LNCaP clone FGC (cell line): ENCODE measurements around the gene VMA21.

Experiments
- DNase-seq: peaks from one replicate; pipeline ENCODE4 v3.0.0-alpha.2; 2011; ENCODE audit warnings: low read depth
- H3K4me3 ChIP-seq: 2 replicates; pipeline ENCODE4 v1.5.1; 2011; ENCODE audit warnings: mild to moderate bottlenecking, low read depth, low read length, control low read depth
- CTCF ChIP-seq: IDR thresholded peaks from 2 replicates; pipeline ENCODE4 v1.5.1; 2012; ENCODE audit warnings: mild to moderate bottlenecking; ENCODE audit not compliant: control insufficient read depth, insufficient read depth; ENCODE audit errors: extremely low read depth

Gene VMA21

GRCh38 chrX:151396825-151397740, at the start of gene VMA21:
TSS of gene VMA21 (plus strand) at chrX:151397206. CDS start at chrX:151397309, 103 bp downstream.
- DNase-seq, result peak; percentile 22

GRCh38 chrX:151359341-151359740, 37.7 kb upstream of the VMA21 start:
- no peak for TF ChIP-seq CTCF
- no peak overlapping the region for H3K4me3 ChIP-seq
- no peak for DNase-seq

More at GRCh38 chrX:151396825-151397740, at the start of gene VMA21:
- H3K4me3 ChIP-seq, result peak within 1 kb of the TSS; percentile 61
- no peak for TF ChIP-seq CTCF

- H3K4me3 ChIP-seq, result no peak overlapping the region
- peak; percentile 58 for TF ChIP-seq CTCF
- DNase-seq, result no peak
Observed at GRCh38 chrX:151359931-151360871, 36.8 kb upstream of the VMA21 start.

GRCh38 chrX:151363316-151363715, 33.7 kb upstream of the VMA21 start:
- TF ChIP-seq CTCF, result no peak
- H3K4me3 ChIP-seq, result no peak overlapping the region
- DNase-seq, result no peak

GRCh38 chrX:151365579-151365978, 31.4 kb upstream of the VMA21 start:
- DNase-seq, result no peak
- no peak for TF ChIP-seq CTCF

GRCh38 chrX:151370906-151371305, 26.1 kb upstream of the VMA21 start:
- TF ChIP-seq CTCF, result no peak
- no peak for DNase-seq
- no peak overlapping the region for H3K4me3 ChIP-seq

More at GRCh38 chrX:151365579-151365978, 31.4 kb upstream of the VMA21 start:
- H3K4me3 ChIP-seq, result no peak overlapping the region
